B cell (primary cell): ENCODE measurements around the gene MBNL2. TPM values are rescaled to one million over a fixed set of nuclear protein-coding genes. Genes with fewer than 3 reads are reported as not detected.

Source experiments
- ATAC-seq: fragments of 200-7000 bp; cut with Tn5 transposase; one replicate; pipeline ENCODE4 v1.10.0; 2021; ENCODE audit warnings: low read depth, mild to moderate bottlenecking, moderate number of reproducible peaks, moderate library complexity
- CTCF ChIA-PET: fragments of 350-600 bp; sonication (Branson Sonifier 250); formaldehyde crosslinking; loops from one replicate; lab custom pipeline; 2021; ENCODE audit warnings: antibody characterized with exemption, inconsistent platforms; lab: Charles Lee
- POLR2A ChIA-PET: fragments of 350-600 bp; sonication (Branson Sonifier 250); formaldehyde crosslinking; loops from one replicate; lab custom pipeline; 2021; ENCODE audit warnings: antibody characterized with exemption; lab: Charles Lee
- DNase-seq: peaks from one replicate; pipeline ENCODE4 v3.0.0; 2013
- H2AFZ ChIP-seq: 2 replicates; pipeline ENCODE4 v1.6.1; 2012; ENCODE audit warnings: mild to moderate bottlenecking, low read depth, low read length; ENCODE audit not compliant: insufficient read depth, poor library complexity, severe bottlenecking
- H3K27ac ChIP-seq, 2 donors: 1 replicate in 1 of 2; 2 replicates in 1 of 2; pipeline ENCODE4 v1.5.1; 2012 to 2013; ENCODE audit warnings: low read length in 2 of 2, mild to moderate bottlenecking in 2 of 2, moderate library complexity in 1 of 2
- H3K27me3 ChIP-seq, 4 experiments: fragments of 200-600 bp in 1 of 4; sonication (generic) in 1 of 4; replicated peaks in 1 of 4; 1 replicate in 2 of 4; 2 replicates in 2 of 4; pipeline versions ENCODE4 v1.6.1 to v1.7.0; 2013 to 2016; ENCODE audit warnings: low read length in 3 of 4, mild to moderate bottlenecking in 2 of 4, mixed read lengths in 1 of 4, moderate library complexity in 1 of 4; ENCODE audit not compliant: insufficient read depth in 4 of 4, control insufficient read depth in 3 of 4; ENCODE audit errors: control extremely low read depth in 1 of 4
- H3K36me3 ChIP-seq, 2 experiments: replicated peaks in 1 of 2; 1 replicate in 1 of 2; 2 replicates in 1 of 2; pipeline versions ENCODE4 v1.6.1 to v1.7.1; 2013; ENCODE audit warnings: low read length in 1 of 2; ENCODE audit not compliant: insufficient read depth in 2 of 2, control insufficient read depth in 1 of 2; ENCODE audit errors: control extremely low read depth in 1 of 2, extremely low read depth in 1 of 2
- H3K4me1 ChIP-seq, 2 donors: fragments of 200-600 bp in 1 of 2; sonication (generic) in 1 of 2; 1 replicate in 1 of 2; 2 replicates in 1 of 2; pipeline versions ENCODE4 v1.5.1 to v1.6.1; 2013 to 2017; ENCODE audit warnings: low read length in 2 of 2; ENCODE audit not compliant: control insufficient read depth in 2 of 2, insufficient read depth in 2 of 2
- H3K4me2 ChIP-seq: replicated peaks from 2 replicates; pipeline ENCODE3; 2012; ENCODE audit warnings: mild to moderate bottlenecking, low read depth, low read length; ENCODE audit not compliant: poor library complexity, severe bottlenecking
- H3K4me3 ChIP-seq, 5 experiments: fragments of 200-600 bp in 1 of 5; sonication (generic) in 1 of 5; 1 replicate in 3 of 5; 2 replicates in 2 of 5; pipeline versions ENCODE4 v1.5.1 to v1.7.0; 2011 to 2016; ENCODE audit warnings: low read length in 4 of 5, mild to moderate bottlenecking in 4 of 5, low read depth in 2 of 5, control low read depth in 1 of 5, moderate library complexity in 1 of 5; ENCODE audit not compliant: insufficient read depth in 1 of 5; ENCODE audit errors: control extremely low read depth in 1 of 5, extremely low read depth in 1 of 5
- H3K79me2 ChIP-seq: fragments of 200-600 bp; sonication (generic); one replicate; pipeline ENCODE4 v1.6.0; 2016; ENCODE audit warnings: low read length; ENCODE audit not compliant: control insufficient read depth, insufficient read depth
- H3K9ac ChIP-seq: fragments of 200-600 bp; sonication (generic); 2 replicates; pipeline ENCODE4 v1.6.1; 2017; ENCODE audit warnings: mild to moderate bottlenecking, low read length, moderate library complexity
- H3K9me3 ChIP-seq, 3 donors: one replicate each; pipeline versions ENCODE4 v1.6.1 to v1.7.1; 2013; ENCODE audit warnings: low read length in 2 of 3; ENCODE audit not compliant: control insufficient read depth in 2 of 3, insufficient read depth in 1 of 3; ENCODE audit errors: control extremely low read depth in 1 of 3
- H4K20me1 ChIP-seq: 2 replicates; pipeline ENCODE4 v1.6.0; 2012; ENCODE audit warnings: mild to moderate bottlenecking, low read length; ENCODE audit not compliant: insufficient read depth, control insufficient read depth, poor library complexity, severe bottlenecking
- H3K27ac Mint-ChIP-seq: one replicate; pipeline ENCODE4 v1.8.0; 2021; ENCODE audit warnings: mixed read lengths
- H3K27me3 Mint-ChIP-seq: one replicate; pipeline ENCODE4 v1.8.0; 2021; ENCODE audit warnings: mixed read lengths
- H3K4me1 Mint-ChIP-seq: one replicate; pipeline ENCODE4 v1.8.0; 2021; ENCODE audit warnings: mixed read lengths
- H3K4me3 Mint-ChIP-seq: one replicate; pipeline ENCODE4 v1.8.0; 2021; ENCODE audit warnings: mixed read lengths
- H3K9me3 Mint-ChIP-seq: one replicate; pipeline ENCODE4 v1.8.0; 2022; ENCODE audit warnings: mixed read lengths; ENCODE audit not compliant: insufficient read depth
- CTCF ChIP-seq: fragments of 200-600 bp; IDR thresholded peaks from one replicate; pipeline ENCODE4 v1.8.0; 2022; ENCODE audit warnings: antibody characterized with exemption, mild to moderate bottlenecking
- EZH2 ChIP-seq: IDR thresholded peaks from 2 replicates; pipeline ENCODE4 v1.6.1; 2012; ENCODE audit warnings: borderline replicate concordance, low read depth, mild to moderate bottlenecking, moderate library complexity, low read length; ENCODE audit not compliant: insufficient read depth, poor library complexity, severe bottlenecking
- WGBS: methylation state at CpG from one replicate; pipeline ENCODE4 v1.1.5; 2013; ENCODE audit warnings: missing lambda C conversion rate; ENCODE audit not compliant: insufficient coverage; 5-methylcytosine and 5-hydroxymethylcytosine counted together
- intact Hi-C: fragments of 100-400 bp; cut with micrococcal nuclease; formaldehyde crosslinking; loops from one replicate; pipeline ENCODE4 v1.10.0; 2022
- polyA plus RNA-seq: library from polyadenylated mRNA; depleted of rRNA; stranded (reverse); fragments of >200 nt; gene quantifications from 2 replicates; pipeline ENCODE4 v1.2.3, GENCODE V29; 2012
- total RNA-seq, 2 donors: library from RNA; stranded (reverse); fragments of 120-200 nt in 1 of 2; gene quantifications; 1 replicate in 1 of 2; 2 replicates in 1 of 2; pipeline versions ENCODE4 v1.2.3 to v1.2.4, GENCODE V29; 2013 to 2022

Gene MBNL2
- total and polyA plus RNA-seq, 2 donors (not counting 1 experiment from before 2014, with no cell fraction given): 6.9 to 50.1 TPM

DNA sequence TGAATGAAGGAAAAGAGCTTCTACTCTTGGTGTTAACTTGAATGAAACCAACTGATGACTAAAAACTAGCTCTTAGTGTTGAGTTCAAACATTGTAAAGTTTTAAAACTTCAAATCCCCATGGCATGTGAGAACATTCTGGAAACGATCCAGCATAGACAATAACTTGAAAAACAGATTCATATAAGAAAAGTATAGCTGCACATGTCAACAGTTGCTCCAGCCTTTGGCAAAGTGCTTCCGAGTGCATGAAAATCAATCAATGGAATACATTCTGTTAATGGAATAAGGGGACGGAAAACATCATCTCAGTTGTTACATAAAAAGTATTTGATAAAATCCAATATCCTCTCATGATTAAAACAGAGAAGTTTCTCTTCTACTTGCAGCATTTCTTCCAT is 89.8 kb downstream of the MBNL2 start:
- Mint-ChIP-seq H3K9me3 (no peaks in the 10 kb centered on the region), H3K4me3 (no peak overlapping the region), H3K4me1 (peaks cover 28% of the 10 kb centered on the region), H3K27me3 (no peaks in the 10 kb centered on the region), H3K27ac (no peak overlapping the region)
- no peaks in the 10 kb centered on the region for H3K4me1 ChIP-seq
- WGBS: no CpG with 5 or more reads among the region's 3 CpGs
- DNase-seq (no peak), ATAC-seq (no peak)
- H3K36me3 ChIP-seq: peaks cover 0 to 4% of the 10 kb centered on the region in 2 experiments
- no peak overlapping the region for H3K27ac ChIP-seq
- peaks cover 52% of the 10 kb centered on the region for H3K79me2 ChIP-seq
- intact Hi-C loops: no loop called here
- no peaks in the 10 kb centered on the region for H3K27me3 ChIP-seq
- H3K4me3 ChIP-seq: no peak overlapping the region
- H3K9ac ChIP-seq: no peak overlapping the region
- ChIA-PET POLR2A (no interaction called here), CTCF (no interaction called here)
- no peaks in the 10 kb centered on the region for H3K9me3 ChIP-seq
- H4K20me1 ChIP-seq: peaks cover 41% of the 10 kb centered on the region
- no peak for TF ChIP-seq EZH2
- no peak for TF ChIP-seq CTCF
- no peak overlapping the region for H3K4me2 ChIP-seq
- H2AFZ ChIP-seq: no peak overlapping the region

GRCh38 chr13:97313551-97314260 is 91.6 kb downstream of the MBNL2 start:
- Histone ChIP-seq H3K36me3 (peaks cover 0 to 3% of the 10 kb centered on the region in 2 experiments), H2AFZ (no peak overlapping the region), H3K9ac (no peak overlapping the region), H4K20me1 (peaks cover 46% of the 10 kb centered on the region), H3K9me3 (no peaks in the 10 kb centered on the region), H3K4me3 (no peak overlapping the region), H3K27me3 (no peaks in the 10 kb centered on the region), H3K4me2 (no peak overlapping the region), H3K79me2 (peaks cover 43% of the 10 kb centered on the region), H3K4me1 (peaks cover 0 to 5% of the 10 kb centered on the region in 2 donors), H3K27ac (no peak overlapping the region)
- ChIA-PET POLR2A (no interaction called here), CTCF (no interaction called here)
- Mint-ChIP-seq H3K27ac (no peak overlapping the region), H3K27me3 (no peaks in the 10 kb centered on the region), H3K9me3 (no peaks in the 10 kb centered on the region), H3K4me3 (no peak overlapping the region), H3K4me1 (peaks cover 43% of the 10 kb centered on the region)
- DNase-seq (no peak), ATAC-seq (no peak)
- no peak for TF ChIP-seq EZH2
- no peak for TF ChIP-seq CTCF
- intact Hi-C loops: no loop called here
